ENCODE measurements around the gene ZSCAN22.
A peak's percentile ranks its signal among the peaks of the same experiment; 100 is the strongest.

Gene ZSCAN22

DNA sequence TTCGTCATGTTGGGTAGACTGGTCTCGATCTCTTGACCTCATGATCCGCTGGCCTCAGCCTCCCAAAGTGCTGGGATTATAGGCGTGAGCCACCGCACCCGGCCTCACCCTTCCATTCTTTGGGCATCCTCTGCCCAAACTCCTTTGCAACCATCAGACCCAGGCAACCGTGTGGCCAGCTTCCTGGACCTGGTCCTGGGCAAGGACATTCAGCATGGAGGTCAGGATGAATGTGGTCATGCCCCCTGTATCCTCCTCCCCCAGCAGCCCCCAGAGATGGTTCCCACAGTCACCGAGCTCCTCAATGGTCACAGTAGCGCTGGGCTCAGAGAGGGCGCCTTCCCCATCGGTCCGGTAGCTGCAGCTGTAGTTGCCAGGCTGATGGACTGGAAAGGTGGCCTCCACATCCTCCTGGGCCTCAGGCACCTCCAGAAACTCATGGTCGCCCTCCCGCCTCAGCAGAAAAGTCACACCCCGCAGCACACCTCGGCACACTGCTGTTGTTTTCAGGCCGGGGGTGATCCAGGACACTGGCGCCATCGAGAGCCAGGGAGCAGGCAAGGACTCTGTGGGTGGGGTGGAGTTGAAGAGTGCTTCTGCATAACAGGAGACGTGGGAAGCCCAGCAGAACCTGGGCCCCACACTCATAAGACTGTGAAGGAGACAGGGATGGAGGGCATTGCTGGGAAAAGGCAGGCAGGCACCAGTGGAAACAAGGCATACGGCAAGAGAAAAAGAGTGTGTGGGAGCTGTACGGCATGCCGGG, 25.4 kb downstream of the ZSCAN22 start:
- no peak for DNase-seq (ENCODE audit: low read depth)

DNA sequence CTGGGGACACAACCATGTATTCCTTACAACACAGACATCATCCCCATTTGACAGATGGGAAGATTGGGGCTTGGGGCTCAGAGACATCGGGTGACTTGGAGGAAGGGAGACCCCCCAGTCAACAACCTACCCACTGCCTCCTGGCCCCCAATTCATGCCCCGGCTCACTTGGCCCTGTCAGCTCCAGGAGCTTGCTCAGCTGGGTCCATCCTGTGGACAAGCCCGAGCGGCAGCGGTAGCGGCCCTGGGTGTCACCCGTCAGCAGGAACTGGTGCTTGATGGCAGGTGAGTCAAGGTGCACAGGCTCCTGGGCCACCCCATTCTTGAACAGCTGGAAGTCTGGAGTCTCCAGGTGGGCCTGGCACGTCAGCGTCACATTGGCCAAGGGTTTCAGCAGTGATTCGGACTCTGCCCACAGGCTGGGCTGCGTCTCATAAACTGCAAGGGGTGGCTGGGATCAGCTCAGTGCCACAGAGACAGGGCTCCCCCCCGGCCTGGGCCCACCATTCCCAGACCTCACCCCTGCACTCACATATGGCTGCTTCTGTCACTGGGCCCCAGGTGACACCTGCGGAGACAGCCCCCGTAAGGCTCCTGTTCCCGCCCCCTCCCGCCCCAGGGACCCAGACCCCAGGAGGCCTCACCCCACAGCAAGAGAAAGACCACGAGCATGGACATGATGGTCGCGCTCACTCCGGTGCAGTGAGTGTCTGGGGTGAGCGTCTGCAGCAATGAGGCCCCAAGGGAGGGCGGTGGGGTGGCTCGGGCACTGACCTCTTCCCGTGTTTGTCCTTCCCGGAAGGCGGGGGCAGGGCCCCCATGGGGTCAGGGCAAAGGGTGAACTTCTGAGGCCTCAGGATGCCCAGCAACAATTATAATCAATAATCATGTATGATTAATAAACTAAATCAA, 26.2 kb downstream of the ZSCAN22 start, which contains the start of gene A1BG:
Gene A1BG, minus strand, starts transcription at position 733 of the 912 bp plus-strand sequence. Its CDS starts 55 bp downstream, at position 678.
- DNase-seq (ENCODE audit: low read depth): no peak

DNA sequence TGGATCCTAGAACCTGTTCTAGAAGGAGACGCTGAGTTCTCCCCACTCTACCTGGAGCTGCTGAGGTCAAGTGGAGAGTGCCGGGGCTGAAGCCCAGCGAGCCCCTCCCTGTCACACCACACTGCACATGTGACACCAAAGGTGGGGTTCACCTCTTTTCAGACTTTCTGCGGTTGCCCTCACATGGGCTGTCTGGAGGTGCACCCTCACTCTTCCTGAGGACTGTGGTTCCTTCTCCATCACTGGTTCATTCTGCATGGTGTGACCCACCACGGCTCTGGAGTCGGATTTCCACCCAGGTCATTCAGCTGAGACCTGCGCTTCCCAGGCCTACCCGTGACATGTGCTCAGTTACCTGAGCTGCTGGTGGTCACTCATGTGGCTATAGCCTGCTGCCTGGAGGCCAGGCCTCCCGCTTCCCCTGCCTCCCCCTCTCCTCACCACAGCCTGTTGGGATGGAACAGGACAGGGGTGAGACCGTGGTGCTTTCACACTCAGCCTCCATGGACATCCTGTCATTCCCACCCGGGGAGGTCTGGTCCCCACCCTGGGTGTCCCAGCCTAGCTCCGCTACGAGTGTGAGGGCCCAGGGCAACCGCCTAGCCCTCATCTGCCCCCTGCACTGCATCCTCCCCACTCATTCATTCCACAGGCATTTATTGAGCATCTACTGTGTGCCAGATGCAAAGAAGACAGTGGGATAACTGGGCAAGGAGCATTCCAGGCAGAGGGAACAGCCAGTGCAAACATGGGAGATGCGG, 27.1 kb downstream of the ZSCAN22 start:
- no peak for DNase-seq (ENCODE audit: low read depth)

DNA sequence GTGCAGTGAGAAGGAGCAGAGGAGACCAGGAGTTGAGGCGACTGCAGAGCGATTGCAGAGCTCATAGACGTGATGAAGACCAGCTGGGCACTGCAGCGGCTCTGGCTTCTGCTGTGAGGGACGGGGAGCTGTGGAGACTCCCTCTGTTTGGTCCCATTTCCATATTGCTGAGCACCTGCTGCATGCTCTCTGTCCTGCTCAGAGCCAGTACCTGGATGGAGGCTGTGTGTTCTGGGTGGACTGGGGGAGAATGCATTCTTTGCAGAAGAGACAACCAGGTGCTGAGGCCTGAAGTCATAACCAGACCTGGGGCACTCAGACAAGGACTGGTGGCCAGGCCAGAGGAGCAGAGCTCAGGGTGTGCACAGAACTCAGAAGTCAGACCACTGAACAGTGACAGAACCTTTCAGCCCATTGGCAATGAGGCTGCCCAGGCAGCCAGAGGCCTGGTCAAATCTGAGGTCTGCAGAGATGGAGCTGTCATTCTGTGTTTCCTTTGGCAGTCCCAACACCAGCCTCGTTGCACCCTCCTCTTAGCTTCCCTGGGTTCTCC, 27.8 kb downstream of the ZSCAN22 start:
- no peak for DNase-seq (ENCODE audit: low read depth)

DNA sequence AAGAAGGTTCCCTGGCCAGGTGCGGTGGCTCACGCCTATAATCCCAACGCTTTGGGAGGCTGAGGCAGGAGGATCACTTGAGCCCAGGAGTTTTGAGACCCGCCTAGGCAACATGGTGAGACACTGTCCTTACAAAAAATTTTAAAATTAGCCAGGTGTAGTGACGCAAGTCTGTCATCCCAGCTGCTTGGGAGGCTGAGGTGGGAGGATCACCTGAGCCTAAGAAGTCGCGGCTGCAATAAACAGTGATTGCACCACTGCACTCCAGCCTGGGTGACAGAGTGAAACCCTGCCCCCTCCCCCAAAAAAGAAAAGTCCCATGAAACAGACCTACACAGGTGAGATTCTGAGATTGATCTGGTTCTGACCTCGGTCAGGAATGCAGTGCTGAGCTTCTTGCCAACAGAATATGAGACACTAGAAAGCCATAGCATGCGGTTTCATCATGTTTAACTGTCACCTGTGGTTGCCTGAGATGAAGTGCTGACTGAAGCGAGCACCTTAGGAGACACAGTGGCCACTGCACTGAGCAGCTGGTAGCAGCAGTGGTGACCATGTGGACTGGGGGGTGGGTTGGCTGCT, 28.5 kb downstream of the ZSCAN22 start:
- DNase-seq (ENCODE audit: low read depth): no peak

- no peak for DNase-seq (ENCODE audit: low read depth)
Measured at GRCh38 chr19:58355908-58356765, 29.3 kb downstream of the ZSCAN22 start.

GRCh38 chr19:58356766-58357480, 30.1 kb downstream of the ZSCAN22 start:
- no peak for DNase-seq (ENCODE audit: low read depth)

DNA sequence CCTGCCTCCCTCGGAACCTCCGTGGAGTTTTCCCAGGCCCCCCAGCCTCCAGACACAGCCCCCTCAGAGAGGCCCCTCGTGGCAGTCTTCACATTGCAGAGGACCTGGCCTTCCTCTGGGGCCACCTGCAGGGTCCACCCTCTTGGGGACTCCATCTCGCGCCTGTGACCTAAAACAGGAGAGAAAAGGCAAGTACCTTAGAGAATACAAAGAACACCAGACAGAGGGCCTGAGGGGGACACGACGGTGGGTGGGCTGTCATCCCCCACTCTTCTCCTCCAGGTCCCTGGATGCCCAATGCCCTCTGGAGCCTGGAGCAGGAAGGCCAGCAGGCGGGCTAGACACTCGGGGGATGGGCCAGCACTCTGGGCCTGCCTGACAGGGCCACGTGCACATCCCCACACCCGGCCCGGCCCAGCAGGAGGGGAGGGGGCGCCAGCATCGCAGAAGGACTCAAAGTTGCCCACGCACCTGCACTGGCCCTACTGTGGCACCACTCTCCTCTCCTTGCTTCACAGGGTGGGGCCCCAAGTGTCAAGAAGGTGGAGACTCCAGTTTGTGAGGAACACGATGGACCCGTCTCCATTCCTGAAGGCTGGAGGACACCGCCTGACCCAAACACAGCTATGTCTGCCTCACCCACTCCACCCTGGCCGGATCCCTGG, 30.8 kb downstream of the ZSCAN22 start:
- DNase-seq (ENCODE audit: low read depth): no peak

DNA sequence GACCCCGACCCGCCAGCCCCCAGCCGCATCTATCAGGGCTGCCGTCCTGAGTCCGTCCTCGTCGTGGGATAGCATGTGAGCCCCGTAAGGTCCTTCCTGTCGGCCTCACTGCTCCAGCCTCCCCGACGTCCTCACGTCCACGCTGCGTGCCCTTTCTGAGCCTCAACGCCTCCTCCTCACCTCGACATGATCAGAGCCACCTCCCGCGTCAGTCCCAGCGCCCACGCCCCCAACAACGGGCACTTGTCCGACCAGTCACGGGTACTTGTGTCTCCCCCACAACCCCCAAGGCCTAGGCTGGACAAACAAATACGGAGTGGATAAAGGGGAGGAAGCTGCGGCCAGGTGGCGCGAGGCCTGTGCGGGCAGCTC, 35.1 kb downstream of the ZSCAN22 start:
- no peak for DNase-seq (ENCODE audit: low read depth)

GRCh38 chr19:58362272-58362994, 35.6 kb downstream of the ZSCAN22 start, which contains the start of gene ZNF497:
Gene ZNF497 (minus strand): TSS chr19:58362751. CDS start chr19:58357635, 5,116 bp downstream.
- peak; percentile 72 for DNase-seq (ENCODE audit: low read depth)

GRCh38 chr19:58364146-58364545, 37.4 kb downstream of the ZSCAN22 start:
- DNase-seq (ENCODE audit: low read depth): no peak

DNA sequence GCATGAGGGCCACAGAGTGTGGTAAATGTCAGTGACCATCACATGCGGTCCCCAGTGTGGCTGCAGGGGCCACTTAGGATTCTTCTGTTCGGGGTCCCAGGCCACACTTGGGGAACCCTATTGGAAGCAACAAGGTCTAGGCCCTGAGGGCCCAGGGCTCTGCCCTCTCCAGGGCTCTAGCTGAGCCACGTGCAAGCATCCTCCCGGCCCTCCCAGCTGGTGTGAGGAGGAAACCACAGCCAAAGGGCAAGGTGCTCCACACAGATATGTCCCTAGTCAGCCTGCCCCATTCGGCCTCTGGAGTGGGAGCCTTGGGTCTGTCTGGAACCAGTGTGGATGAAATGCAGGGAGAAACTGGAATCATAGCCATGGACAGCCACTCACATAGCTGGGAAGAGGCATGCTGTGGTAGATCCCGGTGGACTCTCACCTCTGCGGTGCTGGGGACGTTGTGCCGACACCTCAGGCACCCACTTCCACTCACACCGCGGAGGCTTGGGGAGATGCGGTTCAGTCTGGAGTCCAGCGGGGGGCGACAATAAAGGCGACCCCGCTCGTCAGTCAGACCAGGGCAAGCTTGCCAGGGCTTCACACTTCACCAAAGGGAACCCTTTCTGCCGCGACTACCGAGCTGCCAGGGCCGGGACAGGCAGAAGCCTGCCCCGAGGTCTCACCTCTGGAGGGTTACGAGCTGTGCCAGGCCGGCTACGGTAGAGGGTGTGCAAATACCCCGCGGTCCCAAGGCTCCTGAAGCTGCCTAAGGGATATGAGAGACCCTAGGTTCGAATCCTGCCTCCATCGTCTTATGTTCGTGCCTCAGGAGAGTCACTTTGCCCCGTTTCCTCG, 40.0 kb downstream of the ZSCAN22 start:
- DNase-seq (ENCODE audit: low read depth): no peak

- DNase-seq (ENCODE audit: low read depth): no peak
Measured at GRCh38 chr19:58367698-58368454, 41.1 kb downstream of the ZSCAN22 start.

GRCh38 chr19:58368561-58369360, 42.0 kb downstream of the ZSCAN22 start:
- DNase-seq (ENCODE audit: low read depth): no peak

GRCh38 chr19:58372311-58373133, 45.7 kb downstream of the ZSCAN22 start:
- no peak for DNase-seq (ENCODE audit: low read depth)
